Karpas-422 (cell line): ENCODE measurements around the gene PNPLA2. TPM values are rescaled to one million over a fixed set of nuclear protein-coding genes. Genes with fewer than 3 reads are reported as not detected.

ENCODE experiments used
- DNase-seq: peaks from one replicate; pipeline ENCODE4 v3.0.0-alpha.2; 2015
- H2AFZ ChIP-seq: fragments of 200-600 bp; sonication (generic); 2 replicates; pipeline ENCODE4 v1.6.1; 2014; ENCODE audit warnings: antibody characterized with exemption, low read length, mixed read lengths
- H3K27ac ChIP-seq: fragments of 200-600 bp; sonication (generic); 2 replicates; pipeline ENCODE4 v1.5.1; 2014; ENCODE audit warnings: mild to moderate bottlenecking, low read length, moderate library complexity
- H3K27me3 ChIP-seq: fragments of 200-600 bp; sonication (generic); 2 replicates; pipeline ENCODE4 v1.6.1; 2014; ENCODE audit warnings: low read length, mixed read lengths
- H3K36me3 ChIP-seq: fragments of 200-600 bp; sonication (generic); 2 replicates; pipeline ENCODE4 v1.6.1; 2014; ENCODE audit warnings: low read length, mixed read lengths; ENCODE audit not compliant: insufficient read depth
- H3K4me1 ChIP-seq: fragments of 200-600 bp; sonication (generic); 2 replicates; pipeline ENCODE4 v1.6.1; 2014; ENCODE audit warnings: mild to moderate bottlenecking, low read length, mixed read lengths
- H3K4me2 ChIP-seq: fragments of 200-600 bp; sonication (generic); 2 replicates; pipeline ENCODE4 v1.6.1; 2014; ENCODE audit warnings: low read length, low read depth, mild to moderate bottlenecking; ENCODE audit not compliant: poor library complexity, severe bottlenecking
- H3K4me3 ChIP-seq: fragments of 200-600 bp; sonication (generic); 2 replicates; pipeline ENCODE4 v1.5.1; 2014; ENCODE audit warnings: mild to moderate bottlenecking, antibody characterized with exemption, low read length, mixed read lengths
- H3K79me2 ChIP-seq: fragments of 200-600 bp; sonication (generic); 2 replicates; pipeline ENCODE4 v1.6.1; 2014; ENCODE audit warnings: mild to moderate bottlenecking, low read length, mixed read lengths
- H3K9ac ChIP-seq: fragments of 200-600 bp; sonication (generic); 2 replicates; pipeline ENCODE4 v1.6.0; 2014; ENCODE audit warnings: low read length
- H3K9me2 ChIP-seq: fragments of 200-600 bp; sonication (generic), shearing (Covaris generic); replicated peaks from 2 replicates; pipeline ENCODE4 v1.6.0; 2014; ENCODE audit warnings: mild to moderate bottlenecking, low read length, moderate library complexity; ENCODE audit not compliant: insufficient read depth
- H3K9me3 ChIP-seq: fragments of 300-700, 200-600 bp; sonication (generic); 2 replicates; pipeline ENCODE4 v1.6.1; 2014; ENCODE audit warnings: low read length, mixed read lengths
- H4K20me1 ChIP-seq: fragments of 200-600 bp; sonication (generic); 2 replicates; pipeline ENCODE4 v1.6.1; 2014; ENCODE audit warnings: mild to moderate bottlenecking, antibody characterized with exemption, low read length, low read depth; ENCODE audit not compliant: insufficient read depth
- total RNA-seq: library from RNA; depleted of rRNA; stranded (reverse); fragments of >200 nt; shearing (Covaris generic); gene quantifications from 2 replicates; pipeline ENCODE4 v1.2.3, GENCODE V29; 2014; ENCODE audit warnings: low replicate concordance

Gene PNPLA2
- total RNA-seq, 1 experiment from 2014 or later = 32.5 TPM

- Histone ChIP-seq H3K4me3 (peak within 1 kb of the TSS; percentile 69), H3K4me2 (peak within 1 kb of the TSS; percentile 73), H4K20me1 (peaks cover 28% of the 10 kb centered on the region; the same call in 1 of the 2 replicates), H3K27ac (no peak within 1 kb of the TSS), H2AFZ (0 out of 2 replicates have a peak within 1 kb of the TSS, but pooled peaks have one; percentile 27), H3K9me3 (no peaks in the 10 kb centered on the region), H3K4me1 (peaks cover 44% of the 10 kb centered on the region), H3K79me2 (no peaks in the 10 kb centered on the region), H3K9ac (peak within 1 kb of the TSS; percentile 68), H3K27me3 (no peaks in the 10 kb centered on the region), H3K9me2 (no peaks in the 10 kb centered on the region), H3K36me3 (no peaks in the 10 kb centered on the region)
- DNase-seq = peak; percentile 81
Measured at GRCh38 chr11:832529-833113, 13.9 kb downstream of the PNPLA2 start, which contains the start of gene CD151. Gene CD151, plus strand, starts transcription at chr11:832952. Its CDS starts 3,118 bp downstream, at chr11:836070.

DNA sequence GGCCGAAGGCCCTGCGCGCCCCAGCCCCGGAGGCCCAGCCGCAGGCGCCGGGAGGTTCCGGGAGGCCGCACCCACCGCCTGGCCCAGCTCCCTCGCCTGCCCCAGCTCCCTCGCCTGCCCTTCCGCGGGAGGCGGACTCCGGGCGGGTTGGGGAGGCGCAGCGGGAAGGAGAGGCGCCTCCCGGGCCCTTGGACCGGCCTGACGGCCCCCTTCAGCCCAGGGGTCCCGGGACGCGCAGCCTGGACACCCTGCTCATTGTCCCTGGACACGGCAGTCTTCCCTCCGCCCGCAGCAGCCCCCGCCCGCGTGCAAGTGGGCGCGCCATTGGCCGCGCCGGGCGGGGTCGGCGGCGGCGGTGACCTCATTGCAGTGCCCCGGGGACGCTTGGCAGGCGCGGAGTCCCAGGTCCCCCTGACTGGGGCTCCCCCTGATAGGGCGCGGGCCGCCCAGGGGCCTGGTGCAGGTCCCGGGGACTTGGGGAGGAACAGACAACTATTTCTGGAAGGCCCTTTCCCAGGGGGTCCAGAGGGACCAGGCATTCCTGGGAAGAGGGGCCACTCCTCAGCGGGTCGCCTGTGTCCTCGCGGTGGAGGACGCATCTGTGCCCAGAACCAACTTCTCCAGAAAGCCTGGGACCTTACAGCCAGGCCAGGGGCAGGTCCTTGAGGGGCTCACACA, 14.5 kb downstream of the PNPLA2 start:
- Histone ChIP-seq H3K27ac (no peak overlapping the region), H3K79me2 (no peaks in the 10 kb centered on the region), H3K9me3 (no peaks in the 10 kb centered on the region), H3K9me2 (no peaks in the 10 kb centered on the region), H3K4me3 (peak overlapping the region; percentile 69), H3K4me2 (peak overlapping the region; percentile 73), H3K9ac (peak overlapping the region; percentile 68), H3K27me3 (no peaks in the 10 kb centered on the region), H4K20me1 (peaks cover 30% of the 10 kb centered on the region; the same call in 1 of the 2 replicates), H2AFZ (0 out of 2 replicates have a peak overlapping the region, but pooled peaks have one; percentile 27), H3K4me1 (peaks cover 38% of the 10 kb centered on the region), H3K36me3 (no peaks in the 10 kb centered on the region)
- peak; percentile 61 for DNase-seq

GRCh38 chr11:833849-834311, 15.2 kb downstream of the PNPLA2 start:
- H2AFZ ChIP-seq = no peak overlapping the region
- no peaks in the 10 kb centered on the region for H3K9me2 ChIP-seq
- DNase-seq = no peak
- H3K4me1 ChIP-seq = peaks cover 32% of the 10 kb centered on the region
- H3K4me2 ChIP-seq = peak overlapping the region; percentile 73
- no peak overlapping the region for H3K27ac ChIP-seq
- peak overlapping the region; percentile 69 for H3K4me3 ChIP-seq
- H3K9ac ChIP-seq = peak overlapping the region; percentile 68
- peaks cover 26% of the 10 kb centered on the region; the same call in 1 of the 2 replicates for H4K20me1 ChIP-seq
- no peaks in the 10 kb centered on the region for H3K27me3 ChIP-seq
- no peaks in the 10 kb centered on the region for H3K36me3 ChIP-seq
- no peaks in the 10 kb centered on the region for H3K9me3 ChIP-seq
- H3K79me2 ChIP-seq = no peaks in the 10 kb centered on the region

DNA sequence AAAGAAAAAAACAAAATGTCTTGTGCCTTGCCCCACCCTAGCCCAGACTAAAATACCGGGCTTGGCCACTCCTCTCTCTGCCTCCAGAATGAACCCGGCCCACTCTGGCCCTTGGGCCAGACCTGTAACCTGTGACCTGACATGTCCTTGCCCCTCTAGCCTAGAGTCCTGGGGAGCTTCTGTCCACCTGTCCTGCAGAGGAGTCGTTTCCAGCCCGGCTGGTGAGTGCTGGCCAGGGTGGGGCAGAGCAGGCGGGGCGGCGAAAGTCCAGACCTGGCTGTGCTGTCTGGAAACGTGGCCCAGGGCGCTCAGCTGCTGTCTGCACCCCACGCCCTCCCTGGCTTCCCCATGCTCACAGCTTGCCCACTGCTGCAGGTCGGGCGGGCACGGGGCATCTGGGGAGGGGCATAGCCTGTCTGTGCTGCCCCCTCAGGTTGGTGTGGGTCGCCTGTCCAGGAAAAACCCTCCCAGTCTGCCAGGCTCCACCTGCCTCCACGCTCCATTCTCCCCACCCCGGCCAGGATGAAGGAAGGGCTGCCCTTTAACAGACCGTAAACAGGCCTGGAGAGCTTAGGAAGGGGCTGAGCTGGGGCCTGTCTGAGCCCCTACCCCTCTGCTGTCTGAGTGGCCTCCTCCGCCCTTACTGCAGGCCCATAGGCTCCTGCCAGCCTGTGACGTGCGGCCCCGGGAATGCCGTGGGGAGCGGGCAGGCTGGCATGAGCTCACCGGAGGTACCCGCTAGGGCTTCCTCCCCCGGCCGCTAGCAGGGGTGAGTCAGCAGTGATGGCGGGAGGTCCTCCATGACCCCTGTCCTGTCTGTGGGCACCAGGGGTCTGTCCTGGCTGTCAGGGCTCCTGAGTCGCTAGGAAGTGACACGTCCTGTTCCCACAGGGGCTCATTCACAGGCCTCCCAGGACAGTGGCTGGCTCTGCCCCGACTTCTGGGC, 15.9 kb downstream of the PNPLA2 start:
- Histone ChIP-seq H3K9ac (no peak overlapping the region), H3K79me2 (no peaks in the 10 kb centered on the region), H3K4me1 (peaks cover 24% of the 10 kb centered on the region)

GRCh38 chr11:836274-836673, 17.6 kb downstream of the PNPLA2 start:
- H3K79me2 ChIP-seq = peaks cover 14% of the 10 kb centered on the region
- 0 out of 2 replicates have a peak, but pooled peaks cover 3% of the 10 kb centered on the region for H3K36me3 ChIP-seq
- H3K27me3 ChIP-seq = no peaks in the 10 kb centered on the region
- peaks cover 21% of the 10 kb centered on the region for H3K4me1 ChIP-seq
- H2AFZ ChIP-seq = no peak overlapping the region
- H3K4me2 ChIP-seq = no peak overlapping the region
- peaks cover 29% of the 10 kb centered on the region; the same call in 1 of the 2 replicates for H4K20me1 ChIP-seq
- DNase-seq = no peak
- no peak overlapping the region for H3K9ac ChIP-seq
- no peak overlapping the region for H3K4me3 ChIP-seq
- no peaks in the 10 kb centered on the region for H3K9me2 ChIP-seq
- H3K27ac ChIP-seq = no peak overlapping the region
- H3K9me3 ChIP-seq = no peaks in the 10 kb centered on the region

More for the DNA sequence above, 15.9 kb downstream of the PNPLA2 start:
- Histone ChIP-seq H3K36me3 (no peaks in the 10 kb centered on the region), H3K27me3 (no peaks in the 10 kb centered on the region), H3K9me3 (no peaks in the 10 kb centered on the region), H3K4me2 (no peak overlapping the region), H4K20me1 (peaks cover 19% of the 10 kb centered on the region; the same call in 1 of the 2 replicates), H3K4me3 (no peak overlapping the region), H2AFZ (no peak overlapping the region), H3K9me2 (no peaks in the 10 kb centered on the region), H3K27ac (no peak overlapping the region)
- DNase-seq = peak; percentile 49

DNA sequence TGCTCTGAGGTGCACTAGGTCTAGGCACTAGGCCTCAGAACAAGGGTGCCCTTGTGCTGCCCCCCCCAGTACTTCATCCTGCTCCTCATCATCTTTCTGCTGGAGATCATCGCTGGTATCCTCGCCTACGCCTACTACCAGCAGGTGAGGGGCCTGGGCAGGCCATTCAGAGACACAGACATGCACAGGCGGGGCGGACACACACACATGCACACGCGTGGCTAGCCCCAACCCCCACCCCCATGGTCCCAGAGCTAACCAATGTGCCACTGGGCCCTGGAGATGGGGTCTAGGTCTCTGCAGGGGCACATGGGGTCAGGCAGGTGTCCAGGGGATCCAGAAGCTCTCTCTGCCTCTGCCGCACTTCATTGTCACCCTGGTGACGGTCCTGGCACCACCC, 18.0 kb downstream of the PNPLA2 start:
- H3K4me3 ChIP-seq = no peak overlapping the region
- no peak for DNase-seq
- H3K9ac ChIP-seq = no peak overlapping the region
- H3K36me3 ChIP-seq = 0 out of 2 replicates have a peak, but pooled peaks cover 3% of the 10 kb centered on the region
- H3K79me2 ChIP-seq = peaks cover 18% of the 10 kb centered on the region
- H3K4me1 ChIP-seq = peaks cover 24% of the 10 kb centered on the region
- H3K27ac ChIP-seq = no peak overlapping the region
- no peaks in the 10 kb centered on the region for H3K9me3 ChIP-seq
- no peak overlapping the region for H2AFZ ChIP-seq
- no peak overlapping the region for H3K4me2 ChIP-seq
- no peaks in the 10 kb centered on the region for H3K27me3 ChIP-seq
- H3K9me2 ChIP-seq = no peaks in the 10 kb centered on the region
- peaks cover 27% of the 10 kb centered on the region; the same call in 1 of the 2 replicates for H4K20me1 ChIP-seq

GRCh38 chr11:837189-837989, 18.7 kb downstream of the PNPLA2 start:
- H3K79me2 ChIP-seq = peaks cover 24% of the 10 kb centered on the region
- no peak overlapping the region for H3K9ac ChIP-seq

More at GRCh38 chr11:837189-837989, 18.7 kb downstream of the PNPLA2 start:
- peaks cover 31% of the 10 kb centered on the region; the same call in 1 of the 2 replicates for H4K20me1 ChIP-seq
- H3K9me2 ChIP-seq = no peaks in the 10 kb centered on the region
- no peak overlapping the region for H2AFZ ChIP-seq
- no peak overlapping the region for H3K4me3 ChIP-seq
- H3K27me3 ChIP-seq = no peaks in the 10 kb centered on the region
- H3K36me3 ChIP-seq = 0 out of 2 replicates have a peak, but pooled peaks cover 3% of the 10 kb centered on the region
- H3K27ac ChIP-seq = no peak overlapping the region
- H3K9me3 ChIP-seq = no peaks in the 10 kb centered on the region
- H3K4me1 ChIP-seq = peaks cover 21% of the 10 kb centered on the region
- H3K4me2 ChIP-seq = no peak overlapping the region
- no peak for DNase-seq
